Activated gamma-delta T cell treated with anti-CD3 and anti-CD28 coated beads, Interleukin-2, amount 50 U/mL, for 16 hours (primary cell): ENCODE data around the gene ZNF268.
"Not testable (repeated sequence)": the region's sequence is repeated elsewhere in the genome, so short reads cannot be mapped to it uniquely, and the experiment has no call there.

Experiments used
- DNase-seq: peaks from one replicate; pipeline ENCODE4 v3.0.0-alpha.2; 2020; ENCODE audit warnings: low read depth

ZNF268 gene

DNA sequence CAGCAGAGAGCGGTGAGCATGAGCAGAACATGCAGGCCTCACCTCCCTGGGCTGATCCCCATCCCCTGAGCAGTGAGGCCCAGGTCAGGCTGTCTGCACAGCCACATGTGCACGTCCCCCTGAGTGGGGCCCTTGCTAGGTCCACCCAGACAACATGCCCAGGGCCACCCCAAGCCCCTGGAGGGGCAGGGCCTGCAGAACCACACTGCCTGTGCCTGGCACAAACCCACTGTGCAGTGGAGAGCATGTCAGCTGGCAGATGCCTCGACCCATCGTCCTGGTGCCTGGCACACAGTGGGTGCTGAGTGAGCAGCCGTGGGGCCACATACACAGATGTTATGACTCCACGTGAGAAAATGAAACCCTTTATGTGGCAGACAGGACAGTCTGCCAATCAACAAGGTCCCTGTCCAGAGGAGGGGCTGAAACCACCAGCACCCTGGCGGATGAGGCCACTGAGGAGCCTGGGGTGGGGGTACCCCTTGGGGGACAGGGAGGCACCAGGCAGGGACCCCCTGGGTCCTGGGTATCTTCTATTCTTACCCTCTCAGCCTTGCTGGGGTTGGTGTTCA, 46.1 kb downstream of the ZNF268 start:
- no peak for DNase-seq

DNA sequence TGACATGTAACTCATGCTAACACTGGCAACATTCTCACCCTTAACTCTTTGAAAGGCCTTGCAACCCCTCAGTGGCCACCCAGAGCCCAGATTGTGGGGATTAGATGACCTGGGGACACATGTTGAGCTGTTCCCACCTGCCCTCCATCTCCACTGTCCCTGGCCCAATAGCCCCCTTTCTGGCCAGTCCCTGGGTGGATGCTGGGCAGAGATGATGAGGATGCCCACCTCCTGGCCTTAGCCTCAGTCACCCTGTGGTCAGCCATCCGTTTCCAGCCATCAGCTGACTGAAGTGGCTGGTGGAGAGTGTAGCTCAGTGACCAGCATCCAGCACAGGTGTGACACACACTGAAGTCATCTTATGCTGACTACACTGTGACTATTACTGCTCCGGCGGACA, 49.7 kb downstream of the ZNF268 start:
- no peak for DNase-seq

DNA sequence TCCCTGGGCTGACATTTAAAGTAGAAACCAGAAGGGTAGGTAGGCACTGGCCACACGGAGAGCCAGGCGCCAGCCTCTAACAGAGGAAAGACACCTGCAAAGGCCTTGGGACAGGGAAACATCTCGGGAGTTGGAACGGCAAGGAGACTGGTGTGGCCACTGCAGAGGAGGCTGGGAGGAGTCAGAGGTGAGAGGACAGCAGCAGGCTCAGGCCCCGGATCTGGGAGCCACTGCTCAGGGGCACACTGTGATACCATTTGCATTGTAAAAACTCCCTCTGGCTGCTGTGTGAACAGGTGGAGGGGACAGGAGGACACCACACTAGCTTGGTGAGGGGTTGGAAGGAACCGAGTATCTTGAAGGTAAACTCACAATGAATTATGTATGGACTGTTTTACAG, 51.7 kb downstream of the ZNF268 start:
- no peak for DNase-seq

DNA sequence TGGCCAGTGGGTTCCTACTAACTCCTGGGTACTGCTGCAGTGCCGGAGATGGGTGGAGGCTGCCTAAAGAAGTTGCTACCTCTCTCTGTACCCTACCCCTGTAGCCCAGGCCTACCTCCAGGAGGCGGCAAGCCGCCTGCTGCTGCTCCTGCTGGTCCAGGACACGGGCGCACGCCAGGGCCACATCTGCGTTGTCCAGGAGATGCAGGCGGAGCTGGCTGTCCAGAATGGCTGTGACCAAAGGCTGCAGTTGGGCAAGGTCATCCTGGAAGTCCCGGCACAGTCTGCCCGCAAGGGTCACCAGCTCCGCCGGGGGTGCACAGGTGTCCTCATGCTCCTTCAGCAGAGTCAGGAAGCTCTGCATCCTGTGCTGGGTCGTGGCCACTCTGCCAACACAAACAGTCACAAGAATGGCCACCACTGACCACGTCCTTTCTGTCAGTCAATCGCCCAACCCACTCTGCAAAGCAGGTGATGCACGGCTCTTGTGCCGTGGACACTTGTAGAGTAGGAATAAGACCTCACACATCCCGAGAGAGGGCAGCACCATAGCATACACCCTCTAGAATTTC, 52.8 kb downstream of the ZNF268 start:
- no peak for DNase-seq

DNA sequence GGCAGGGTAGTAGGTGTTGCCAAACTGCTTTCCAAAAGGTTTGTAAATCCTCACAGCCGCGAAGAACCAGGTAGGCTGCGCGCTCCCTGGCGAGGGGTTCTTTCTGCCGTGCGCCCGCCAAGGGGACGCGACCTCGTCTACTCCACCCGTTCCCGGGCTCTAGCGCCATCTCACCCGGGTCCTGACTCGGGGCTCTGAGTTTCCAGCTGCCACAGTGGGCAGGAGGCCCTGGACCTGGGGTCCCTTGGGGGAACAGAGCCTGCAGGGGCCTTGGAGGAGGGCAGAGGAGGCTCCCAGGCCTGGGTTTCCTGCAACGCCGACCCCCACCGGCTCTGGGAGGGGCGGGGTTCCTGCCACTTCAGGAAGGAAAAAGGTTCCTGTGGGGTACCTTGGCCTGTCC, 53.7 kb downstream of the ZNF268 start:
- no peak for DNase-seq

DNA sequence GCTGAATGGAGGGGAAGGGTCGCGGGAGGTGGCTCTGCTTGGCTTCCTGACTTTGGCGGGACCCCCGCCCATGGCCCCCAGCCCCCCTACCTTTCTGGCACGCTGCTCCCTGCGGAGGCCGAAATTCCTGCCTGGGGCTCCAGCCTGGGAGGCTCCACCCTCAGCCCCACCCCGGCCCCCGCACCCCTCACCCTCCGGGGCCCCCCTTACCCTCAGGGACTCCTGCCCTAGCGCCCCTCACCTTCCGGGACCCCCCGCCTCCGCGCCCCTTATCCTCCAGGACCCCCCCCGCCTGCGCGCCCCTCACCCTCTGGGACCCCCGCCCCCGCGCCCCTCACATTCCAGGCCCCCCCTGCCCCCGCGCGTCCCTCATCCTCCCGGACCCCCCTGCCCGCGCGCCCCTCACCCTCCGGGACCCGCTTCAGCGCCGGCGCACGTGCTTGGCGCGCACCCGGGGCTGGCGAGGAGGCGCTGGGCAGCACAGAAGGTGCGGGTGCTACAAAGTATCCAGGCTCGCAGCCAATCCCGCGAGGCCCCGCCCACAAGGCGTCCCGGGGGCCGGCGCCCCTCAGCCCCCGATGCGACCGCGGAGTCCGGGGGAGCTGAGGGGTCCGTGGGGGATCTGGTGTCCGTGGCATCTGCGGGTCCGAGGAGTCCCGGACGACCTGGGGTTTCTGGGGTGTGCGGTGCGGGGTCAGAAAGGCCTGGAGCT, 54.3 kb downstream of the ZNF268 start, which contains the start of gene ANHX:
ANHX (minus strand) TSS at position 477 of the 712 bp plus-strand sequence. CDS start 1,521 bp downstream, outside the sequence.
- DNase-seq: no peak

DNA sequence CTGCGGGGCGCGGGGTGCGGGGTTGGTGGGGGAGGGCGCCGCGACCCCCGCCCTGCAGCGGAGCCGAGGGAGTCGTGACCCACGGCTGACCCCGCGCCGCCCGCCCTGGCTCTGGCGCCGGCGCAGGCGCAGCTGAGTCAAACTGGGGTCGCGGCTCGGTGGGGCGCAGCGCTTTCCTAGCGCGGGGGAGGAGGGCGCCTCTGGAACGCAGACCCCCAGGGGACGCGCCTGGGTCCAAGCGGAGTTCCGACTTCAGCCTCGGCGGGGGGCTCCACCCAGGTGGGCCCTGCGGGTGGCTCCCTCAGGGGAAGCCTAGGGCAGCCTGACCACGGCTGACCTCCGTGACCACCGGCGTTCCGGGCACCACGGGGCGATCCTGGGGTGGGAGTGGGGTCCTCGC, 54.8 kb downstream of the ZNF268 start:
- no peak for DNase-seq

DNA sequence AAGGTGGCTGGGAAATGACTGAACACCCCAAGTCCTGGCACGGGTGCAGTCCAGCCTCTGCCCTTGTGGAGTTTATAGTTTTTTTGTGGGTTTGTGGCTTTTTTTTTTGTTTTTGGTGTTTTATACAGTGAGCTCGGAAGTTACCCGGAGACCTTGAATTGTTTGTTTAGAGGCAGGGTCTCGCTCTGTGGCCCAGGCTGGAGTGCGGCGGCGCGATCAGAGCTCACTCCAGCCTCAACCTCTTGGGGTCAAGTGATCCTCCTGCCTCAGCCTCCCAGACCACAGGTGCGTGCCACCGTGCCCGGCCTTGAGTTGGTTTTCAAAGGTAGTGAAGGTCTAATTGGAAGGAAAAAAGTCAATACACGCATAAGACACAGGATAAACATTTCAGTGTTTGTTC, 55.3 kb downstream of the ZNF268 start:
- no peak for DNase-seq

DNA sequence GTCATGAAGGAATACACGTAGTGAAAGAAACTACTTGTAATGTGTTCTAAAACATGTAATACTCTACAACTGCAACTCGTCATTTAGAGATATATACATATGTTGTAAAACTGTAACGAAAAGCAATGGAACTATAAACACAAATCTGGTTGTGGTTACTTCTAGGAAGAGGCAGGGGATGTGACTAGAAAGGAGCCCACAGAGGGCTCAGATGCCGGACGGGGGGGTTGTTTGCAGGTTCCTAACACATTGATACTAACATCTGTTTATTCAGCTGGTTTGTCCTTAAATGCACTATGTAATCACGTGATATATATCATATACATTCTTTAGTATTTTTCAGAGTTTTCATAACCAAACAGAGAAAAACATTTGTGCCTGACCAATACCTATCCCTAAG, 70.4 kb downstream of the ZNF268 start:
- DNase-seq: no peak

DNA sequence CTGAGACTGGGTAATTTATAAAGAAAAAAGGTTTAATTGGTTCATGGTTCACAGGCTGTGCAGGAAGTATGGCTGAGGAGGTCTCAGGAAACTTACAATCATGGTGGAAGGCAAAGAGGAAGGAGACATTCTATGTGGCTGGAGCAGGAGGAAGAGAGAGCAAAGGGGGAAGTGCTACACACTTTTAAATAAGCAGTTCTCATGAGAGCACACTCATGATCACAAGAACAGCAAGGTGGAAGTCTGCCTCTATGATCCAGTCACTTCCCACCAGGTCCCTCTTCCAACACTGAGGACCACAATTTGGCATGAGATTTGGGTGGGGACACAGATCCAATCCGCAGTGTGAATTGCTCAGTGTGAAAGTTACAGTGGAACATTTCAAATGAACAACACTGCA, 74.5 kb downstream of the ZNF268 start:
- DNase-seq: not testable (repeated sequence)

DNA sequence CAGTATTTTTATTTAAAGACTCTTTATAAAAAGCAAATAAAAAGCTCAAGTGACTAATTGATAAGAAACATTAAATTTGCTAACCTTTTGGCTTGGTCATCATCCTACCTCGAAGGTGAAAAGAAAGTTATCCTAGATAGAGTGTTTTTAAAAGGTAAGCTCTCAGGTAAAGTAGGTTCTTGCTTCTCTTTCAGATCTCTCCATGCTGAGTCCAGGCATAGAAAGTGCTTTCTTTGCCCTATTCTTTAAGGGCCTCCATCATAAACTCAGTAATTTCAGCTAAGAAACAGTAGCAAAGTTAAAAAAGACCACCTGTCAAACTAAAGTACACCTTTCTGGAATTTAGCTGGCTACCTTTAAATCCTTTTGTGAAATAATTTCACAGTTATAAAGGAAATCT, 75.0 kb downstream of the ZNF268 start:
- no peak for DNase-seq

DNA sequence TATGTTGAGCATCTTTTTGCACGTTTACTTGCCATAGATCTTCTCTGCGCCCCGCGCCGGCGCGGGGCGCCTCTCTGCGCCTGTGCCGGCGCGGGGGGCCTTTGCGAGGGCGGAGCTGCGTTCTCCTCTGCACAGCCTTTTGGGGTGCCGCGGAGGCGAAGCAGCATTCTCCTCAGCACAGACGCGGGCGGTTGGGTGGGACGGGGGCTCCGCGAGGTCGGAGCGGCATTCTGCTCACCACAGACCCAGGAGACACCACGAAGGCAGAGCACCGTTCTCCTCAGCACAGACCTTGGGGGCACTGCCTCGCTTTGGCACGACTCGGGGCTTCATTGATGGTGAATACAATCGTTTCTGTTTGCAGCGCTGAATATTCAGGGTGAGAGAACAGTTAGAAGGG, 82.9 kb downstream of the ZNF268 start:
- DNase-seq: no peak
